ENCODE measurements around the gene ATF4. TPM values are rescaled to one million over a fixed set of nuclear protein-coding genes. Genes with fewer than 3 reads are reported as not detected.

Gene ATF4
- total and polyA plus RNA-seq, 2 of the 13 experiments (the other 11 are each of a cell fraction or from before 2014, with no cell fraction given), result 486 to 1,297 TPM

DNA sequence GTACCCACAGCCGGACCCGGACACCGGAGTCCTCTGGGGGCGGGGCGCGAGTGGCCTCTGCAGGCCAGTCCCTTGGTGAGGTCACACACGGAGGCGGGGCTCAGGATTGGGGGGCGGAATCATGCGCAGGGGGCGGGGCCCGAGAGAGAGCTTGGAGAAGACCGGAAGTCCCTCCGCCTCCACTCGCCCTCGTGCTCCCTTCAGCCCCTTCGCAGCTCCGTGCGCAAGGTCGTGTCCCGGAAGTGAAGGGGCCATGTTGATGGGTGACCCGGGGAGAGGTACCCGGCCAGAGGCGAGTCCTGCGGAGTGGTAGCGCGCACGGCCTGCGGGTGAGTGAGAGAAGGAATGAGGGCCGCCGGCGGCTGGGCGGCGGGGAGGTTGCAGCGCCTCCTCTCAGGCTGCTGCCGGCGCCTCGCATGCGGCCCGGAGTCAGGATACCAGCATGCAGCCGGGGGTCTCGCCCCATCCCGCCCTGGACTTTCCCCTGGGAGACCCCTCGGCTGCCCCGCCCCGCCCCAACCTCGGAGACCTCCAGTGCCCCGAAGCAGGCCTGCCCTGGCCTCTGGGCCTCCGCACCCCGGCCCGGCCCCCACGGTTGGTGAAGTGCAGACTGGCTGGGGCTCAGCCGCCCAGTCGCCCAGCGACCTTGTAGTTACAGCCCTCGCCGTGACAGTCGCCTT is 18.1 kb upstream of the ATF4 start, which contains the start of gene MIEF1 (continued):
- TF ChIP-seq CTCF (CRISPR knock-in tag; IDR thresholded peaks at IDR 0.05), result no peak; the same call in 1 of the 2 replicates
- peak; percentile 57; the same call in 1 of the 2 replicates for TF ChIP-seq CREB1 (IDR thresholded peaks at IDR 0.05)
- peak; percentile 59 for TF ChIP-seq CREB1 (CRISPR knock-in tag; IDR thresholded peaks at IDR 0.05)
- no peak for TF ChIP-seq MEF2D (CRISPR knock-in tag; IDR thresholded peaks at IDR 0.05)
- TF ChIP-seq, protein P1, sequence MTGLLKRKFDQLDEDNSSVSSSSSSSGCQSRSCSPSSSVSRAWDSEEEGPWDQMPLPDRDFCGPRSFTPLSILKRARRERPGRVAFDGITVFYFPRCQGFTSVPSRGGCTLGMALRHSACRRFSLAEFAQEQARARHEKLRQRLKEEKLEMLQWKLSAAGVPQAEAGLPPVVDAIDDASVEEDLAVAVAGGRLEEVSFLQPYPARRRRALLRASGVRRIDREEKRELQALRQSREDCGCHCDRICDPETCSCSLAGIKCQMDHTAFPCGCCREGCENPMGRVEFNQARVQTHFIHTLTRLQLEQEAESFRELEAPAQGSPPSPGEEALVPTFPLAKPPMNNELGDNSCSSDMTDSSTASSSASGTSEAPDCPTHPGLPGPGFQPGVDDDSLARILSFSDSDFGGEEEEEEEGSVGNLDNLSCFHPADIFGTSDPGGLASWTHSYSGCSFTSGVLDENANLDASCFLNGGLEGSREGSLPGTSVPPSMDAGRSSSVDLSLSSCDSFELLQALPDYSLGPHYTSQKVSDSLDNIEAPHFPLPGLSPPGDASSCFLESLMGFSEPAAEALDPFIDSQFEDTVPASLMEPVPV (CRISPR knock-in tag; IDR thresholded peaks at IDR 0.05), result no peak
- TF ChIP-seq NFKB2 (CRISPR knock-in tag; IDR thresholded peaks at IDR 0.05; ENCODE audit: borderline replicate concordance), result peak; percentile 63; the same call in 1 of the 2 replicates
- no peak for TF ChIP-seq MAFF (IDR thresholded peaks at IDR 0.05; ENCODE audit: low read depth, low read length)
- no peak for TF ChIP-seq ZBTB38 (CRISPR knock-in tag; IDR thresholded peaks at IDR 0.05)
- no peak for TF ChIP-seq MTA3 (CRISPR knock-in tag; IDR thresholded peaks at IDR 0.05)
- TF ChIP-seq ATM (IDR thresholded peaks at IDR 0.05; ENCODE audit: borderline replicate concordance), result no peak
- no peak for TF ChIP-seq RCOR2 (CRISPR knock-in tag; IDR thresholded peaks at IDR 0.05)
- TF ChIP-seq ZC3H13 (CRISPR knock-in tag; IDR thresholded peaks at IDR 0.05), result no peak
- TF ChIP-seq TRIM24 (CRISPR knock-in tag; IDR thresholded peaks at IDR 0.05), result no peak
- 0 out of 2 replicates have a peak, but pooled peaks have one; percentile 51 for TF ChIP-seq MIER3 (CRISPR knock-in tag; IDR thresholded peaks at IDR 0.05; ENCODE audit: borderline replicate concordance)
- peak; percentile 34; the same call in 1 of the 2 replicates for TF ChIP-seq GFI1 (CRISPR knock-in tag; IDR thresholded peaks at IDR 0.05; ENCODE audit: borderline replicate concordance)
- TF ChIP-seq ZNF558 (CRISPR knock-in tag; IDR thresholded peaks at IDR 0.05; ENCODE audit: borderline replicate concordance), result peak; percentile 55; the same call in 1 of the 2 replicates
- TF ChIP-seq ZNF619 (CRISPR knock-in tag; IDR thresholded peaks at IDR 0.05), result no peak
- TF ChIP-seq HIVEP1 (CRISPR knock-in tag; IDR thresholded peaks at IDR 0.05), result no peak; the same call in 1 of the 2 replicates
- no peak for TF ChIP-seq TBX3 (IDR thresholded peaks at IDR 0.05; ENCODE audit: borderline replicate concordance)
- TF ChIP-seq ZNF326 (CRISPR knock-in tag; IDR thresholded peaks at IDR 0.05; ENCODE audit: borderline replicate concordance), result no peak
- peak; percentile 80; the same call in 1 of the 2 replicates for TF ChIP-seq ZBTB7B (CRISPR knock-in tag; IDR thresholded peaks at IDR 0.05)
- no peak for TF ChIP-seq SMC3 (IDR thresholded peaks at IDR 0.05; ENCODE audit: low read length)
- TF ChIP-seq SRSF4 (IDR thresholded peaks at IDR 0.05; ENCODE audit: low read depth, low read length, poor library complexity, severe bottlenecking), result no peak
- no peak for TF ChIP-seq ZFP62 (CRISPR knock-in tag; IDR thresholded peaks at IDR 0.05)
- no peak for TF ChIP-seq SIX1 (CRISPR knock-in tag; IDR thresholded peaks at IDR 0.05; ENCODE audit: borderline replicate concordance)
- peak; percentile 46; the same call in 1 of the 2 replicates for TF ChIP-seq ZNF501 (CRISPR knock-in tag; IDR thresholded peaks at IDR 0.05)
- TF ChIP-seq HOXA9 (CRISPR knock-in tag; IDR thresholded peaks at IDR 0.05; ENCODE audit: borderline replicate concordance), result no peak
- TF ChIP-seq ZNF570 (CRISPR knock-in tag; IDR thresholded peaks at IDR 0.05; ENCODE audit: borderline replicate concordance), result no peak
- no peak for TF ChIP-seq SUZ12 (IDR thresholded peaks at IDR 0.05; ENCODE audit: low read depth, low read length)
- no peak; the same call in 1 of the 2 replicates for TF ChIP-seq ZNF83 (CRISPR knock-in tag; IDR thresholded peaks at IDR 0.05; ENCODE audit: borderline replicate concordance)

All from HepG2 (cell line).